ENCODE data around the gene GPS2.

GPS2 gene

DNA sequence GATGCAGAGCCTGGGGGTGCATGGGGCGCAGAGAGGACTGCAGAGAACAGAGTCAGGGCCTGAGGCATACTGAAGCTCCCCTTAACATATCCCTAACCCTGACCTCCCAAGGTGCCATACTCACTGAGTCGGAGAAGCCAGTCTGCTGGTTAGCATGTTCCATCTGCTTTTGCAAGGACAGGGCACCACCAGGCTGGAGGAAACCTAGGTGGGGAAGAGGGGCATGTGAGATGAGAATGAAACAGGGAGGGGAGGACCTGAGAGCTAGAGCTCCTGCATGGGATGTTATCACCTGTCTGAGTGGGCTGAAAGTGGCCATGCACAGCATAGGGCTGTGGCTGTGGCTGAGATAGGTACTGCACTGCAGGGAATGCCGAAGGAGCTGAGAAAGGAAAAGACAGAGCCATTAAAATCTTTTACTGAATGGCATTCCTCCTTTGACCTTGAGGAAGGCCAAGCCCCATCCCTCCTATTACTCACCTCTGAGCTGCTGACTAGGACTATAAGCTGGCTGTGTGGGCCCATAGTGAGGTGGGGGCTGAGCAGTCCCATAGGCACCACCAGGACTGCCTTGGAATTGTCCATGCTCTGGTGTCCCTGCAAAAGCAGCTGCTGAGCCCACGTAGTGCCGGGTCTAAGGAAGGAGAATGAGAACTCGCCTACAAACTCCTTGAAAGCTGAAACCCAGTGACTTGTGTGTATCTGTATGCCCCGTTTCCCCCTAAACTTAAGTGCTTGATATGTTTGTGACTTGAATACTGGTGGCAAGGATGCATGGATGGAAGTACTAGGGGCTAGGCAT, 1.9 kb downstream of the GPS2 start:
- 91% methylated on average over 5 of the region's 7 CpGs for WGBS

DNA sequence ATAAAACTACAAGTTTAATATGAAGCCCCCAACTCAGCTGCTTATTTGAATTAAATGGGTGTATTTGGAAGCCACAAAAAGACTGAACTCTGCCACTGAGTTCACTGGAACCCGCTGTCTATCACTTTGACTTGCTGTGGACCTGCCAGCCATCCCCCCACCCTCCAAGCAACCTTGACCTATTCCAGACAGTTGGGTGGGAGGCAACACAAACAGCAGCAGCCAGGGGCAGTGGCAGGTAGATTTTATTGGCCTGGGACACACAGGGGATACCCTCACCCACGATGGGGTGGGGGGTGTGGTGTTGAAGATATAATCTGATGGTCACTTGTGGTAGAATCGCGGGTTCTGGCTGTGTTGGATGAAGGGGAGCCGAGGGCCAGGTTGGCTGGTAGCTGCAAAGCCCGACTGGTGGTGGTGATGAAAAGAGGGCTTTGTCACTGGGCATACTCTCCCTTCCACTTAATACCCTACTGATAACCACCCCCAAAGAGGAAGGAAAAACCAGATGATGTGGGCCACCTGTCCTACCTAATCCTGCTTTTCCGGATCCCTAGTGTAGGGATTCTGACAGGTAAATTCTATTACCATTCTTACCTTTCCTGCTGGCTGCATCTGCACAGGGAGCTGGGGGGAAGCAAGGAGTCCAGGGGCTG, 2.6 kb downstream of the GPS2 start:
- no peak overlapping the region for H4K8ac ChIP-seq (ENCODE audit: low read length)
- no peak overlapping the region for H2BK5ac ChIP-seq (ENCODE audit: low read depth, low read length, poor library complexity, severe bottlenecking)
- peaks cover 58 to 63% of the 10 kb centered on the region in 2 experiments for H3K36me3 ChIP-seq (ENCODE audit: control insufficient read depth in 1 of 2, insufficient read depth in 2 of 2, low read depth in 1 of 2, low read length in 2 of 2)
- H3K9me3 ChIP-seq (ENCODE audit: control insufficient read depth, low read length), result no peaks in the 10 kb centered on the region
- H2AFZ ChIP-seq (ENCODE audit: low read depth, low read length), result no peak overlapping the region
- no peak overlapping the region for H3K23ac ChIP-seq (ENCODE audit: low read length in 2 of 2)
- H3K4me2 ChIP-seq (ENCODE audit: low read length, poor library complexity, severe bottlenecking), result no peak overlapping the region
- H2BK120ac ChIP-seq (ENCODE audit: low read depth, low read length), result no peak overlapping the region
- no peak overlapping the region for H3K27ac ChIP-seq (ENCODE audit: low read length, poor library complexity, severe bottlenecking)
- no peak overlapping the region for H4K91ac ChIP-seq (ENCODE audit: low read length)
- peak overlapping the region; percentile 91 for H3K9ac ChIP-seq (ENCODE audit: low read length)
- H2BK12ac ChIP-seq (ENCODE audit: low read length in 2 of 2), result no peak overlapping the region
- H3K4ac ChIP-seq (ENCODE audit: low read depth in 1 of 2, low read length in 2 of 2), result no peak overlapping the region
- H3K79me1 ChIP-seq (replicated peaks; ENCODE audit: low read length, poor library complexity, severe bottlenecking), result peaks cover 12% of the 10 kb centered on the region
- H3K14ac ChIP-seq (ENCODE audit: low read length in 2 of 2), result no peak overlapping the region
- H3K27me3 ChIP-seq (ENCODE audit: control insufficient read depth in 1 of 2, insufficient read depth in 1 of 2, low read length in 2 of 2), result no peaks in the 10 kb centered on the region
- H2BK15ac ChIP-seq (ENCODE audit: low read depth, poor library complexity, severe bottlenecking), result no peak overlapping the region
- no peak for DNase-seq
- H3K4me3 ChIP-seq (ENCODE audit: insufficient read depth in 1 of 2, low read depth in 1 of 2, low read length in 2 of 2), result no peak overlapping the region
- no peak overlapping the region for H3K18ac ChIP-seq (ENCODE audit: low read depth in 1 of 2, low read length in 2 of 2)
- no peak overlapping the region for H2AK5ac ChIP-seq (ENCODE audit: low read length, severe bottlenecking)
- H3K4me1 ChIP-seq (ENCODE audit: control insufficient read depth, insufficient read depth, low read depth, low read length), result peaks cover 22% of the 10 kb centered on the region
- WGBS, result 87% methylated on average over 2 of the region's 7 CpGs

More for the DNA sequence above, 1.9 kb downstream of the GPS2 start:
- H3K4me3 ChIP-seq (ENCODE audit: insufficient read depth in 1 of 2, low read depth in 1 of 2, low read length in 2 of 2), result peak overlapping the region in 1 of 2 experiments; percentile 95
- H3K9me3 ChIP-seq (ENCODE audit: control insufficient read depth, low read length), result no peaks in the 10 kb centered on the region
- no peak for DNase-seq
- H2BK12ac ChIP-seq (ENCODE audit: low read length in 2 of 2), result no peak overlapping the region
- H2BK15ac ChIP-seq (ENCODE audit: low read depth, poor library complexity, severe bottlenecking), result no peak overlapping the region
- no peak overlapping the region for H2AK5ac ChIP-seq (ENCODE audit: low read length, severe bottlenecking)
- peaks cover 22% of the 10 kb centered on the region for H3K4me1 ChIP-seq (ENCODE audit: control insufficient read depth, insufficient read depth, low read depth, low read length)
- no peak overlapping the region for H3K4ac ChIP-seq (ENCODE audit: low read depth in 1 of 2, low read length in 2 of 2)
- H2AFZ ChIP-seq (ENCODE audit: low read depth, low read length), result no peak overlapping the region
- H2BK5ac ChIP-seq (ENCODE audit: low read depth, low read length, poor library complexity, severe bottlenecking), result no peak overlapping the region
- no peak overlapping the region for H3K18ac ChIP-seq (ENCODE audit: low read depth in 1 of 2, low read length in 2 of 2)
- no peak overlapping the region for H2BK120ac ChIP-seq (ENCODE audit: low read depth, low read length)
- no peak overlapping the region for H3K27ac ChIP-seq (ENCODE audit: low read length, poor library complexity, severe bottlenecking)
- no peak overlapping the region for H3K4me2 ChIP-seq (ENCODE audit: low read length, poor library complexity, severe bottlenecking)
- H3K9ac ChIP-seq (ENCODE audit: low read length), result peak overlapping the region; percentile 91
- H4K8ac ChIP-seq (ENCODE audit: low read length), result no peak overlapping the region
- H4K91ac ChIP-seq (ENCODE audit: low read length), result no peak overlapping the region
- no peak overlapping the region for H3K14ac ChIP-seq (ENCODE audit: low read length in 2 of 2)
- no peak overlapping the region for H3K23ac ChIP-seq (ENCODE audit: low read length in 2 of 2)
- peaks cover 65 to 70% of the 10 kb centered on the region in 2 experiments for H3K36me3 ChIP-seq (ENCODE audit: control insufficient read depth in 1 of 2, insufficient read depth in 2 of 2, low read depth in 1 of 2, low read length in 2 of 2)
- no peaks in the 10 kb centered on the region for H3K27me3 ChIP-seq (ENCODE audit: control insufficient read depth in 1 of 2, insufficient read depth in 1 of 2, low read length in 2 of 2)
- peaks cover 12% of the 10 kb centered on the region for H3K79me1 ChIP-seq (replicated peaks; ENCODE audit: low read length, poor library complexity, severe bottlenecking)

DNA sequence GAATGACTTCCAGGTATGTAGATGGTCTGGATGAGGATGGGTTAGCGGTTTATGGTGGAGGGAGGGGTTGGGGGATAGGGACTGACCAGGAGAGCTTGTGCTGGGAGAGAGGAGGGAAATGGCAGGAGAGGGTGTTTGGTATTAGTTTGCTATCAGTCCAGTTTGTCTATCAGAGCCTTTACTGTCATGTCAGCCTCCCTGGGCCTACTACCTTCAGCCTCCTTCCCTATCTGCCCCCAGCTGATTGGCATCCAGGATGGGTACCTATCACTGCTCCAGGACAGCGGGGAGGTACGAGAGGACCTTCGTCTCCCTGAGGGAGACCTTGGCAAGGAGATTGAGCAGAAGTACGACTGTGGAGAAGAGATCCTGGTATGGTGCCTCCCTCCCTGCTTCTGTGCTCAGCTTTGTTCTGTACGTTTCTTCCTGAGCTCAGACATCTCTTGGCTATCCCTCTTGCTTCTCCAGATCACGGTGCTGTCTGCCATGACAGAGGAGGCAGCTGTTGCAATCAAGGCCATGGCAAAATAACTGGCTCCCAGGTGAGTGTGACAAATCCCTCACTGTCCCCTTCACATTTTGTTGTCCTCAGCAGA, 4.0 kb downstream of the GPS2 start:
- Histone ChIP-seq H2BK5ac (ENCODE audit: low read depth, low read length, poor library complexity, severe bottlenecking) (no peak overlapping the region), H3K79me1 (replicated peaks; ENCODE audit: low read length, poor library complexity, severe bottlenecking) (peaks cover 10% of the 10 kb centered on the region)
- WGBS, result 94% methylated on average over 7 of the region's 7 CpGs

DNA sequence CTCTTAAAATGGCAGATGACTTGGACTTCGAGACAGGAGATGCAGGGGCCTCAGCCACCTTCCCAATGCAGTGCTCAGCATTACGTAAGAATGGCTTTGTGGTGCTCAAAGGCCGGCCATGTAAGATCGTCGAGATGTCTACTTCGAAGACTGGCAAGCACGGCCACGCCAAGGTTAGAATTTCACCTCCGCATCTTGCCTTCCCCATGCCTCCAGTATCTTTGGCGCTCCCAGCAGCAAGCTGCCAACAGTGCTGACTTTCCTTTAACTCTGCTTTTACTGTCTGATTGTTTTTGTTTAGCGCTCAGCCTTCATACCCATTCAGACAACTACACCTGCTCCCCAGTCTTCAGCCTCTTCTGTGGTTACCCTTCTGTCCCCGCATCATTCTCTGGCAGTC, 5.5 kb downstream of the GPS2 start:
- H3K23ac ChIP-seq (ENCODE audit: low read length in 2 of 2), result peak overlapping the region in 1 of 2 experiments; percentile 28
- H2BK5ac ChIP-seq (ENCODE audit: low read depth, low read length, poor library complexity, severe bottlenecking), result no peak overlapping the region
- no peak overlapping the region for H3K18ac ChIP-seq (ENCODE audit: low read depth in 1 of 2, low read length in 2 of 2)
- no peak overlapping the region for H2BK15ac ChIP-seq (ENCODE audit: low read depth, poor library complexity, severe bottlenecking)
- no peak overlapping the region for H2BK120ac ChIP-seq (ENCODE audit: low read depth, low read length)
- no peaks in the 10 kb centered on the region for H3K27me3 ChIP-seq (ENCODE audit: control insufficient read depth in 1 of 2, insufficient read depth in 1 of 2, low read length in 2 of 2)
- peak overlapping the region in 1 of 2 experiments; percentile 86 for H3K4me3 ChIP-seq (ENCODE audit: insufficient read depth in 1 of 2, low read depth in 1 of 2, low read length in 2 of 2)
- no peak overlapping the region for H3K14ac ChIP-seq (ENCODE audit: low read length in 2 of 2)
- H4K8ac ChIP-seq (ENCODE audit: low read length), result no peak overlapping the region
- H3K4me1 ChIP-seq (ENCODE audit: control insufficient read depth, insufficient read depth, low read depth, low read length), result peaks cover 17% of the 10 kb centered on the region
- DNase-seq, result no peak
- H3K4ac ChIP-seq (ENCODE audit: low read depth in 1 of 2, low read length in 2 of 2), result no peak overlapping the region
- H2BK12ac ChIP-seq (ENCODE audit: low read length in 2 of 2), result no peak overlapping the region
- H3K27ac ChIP-seq (ENCODE audit: low read length, poor library complexity, severe bottlenecking), result no peak overlapping the region
- 97% methylated on average over 12 of the region's 12 CpGs for WGBS
- peak overlapping the region; percentile 97 for H3K4me2 ChIP-seq (ENCODE audit: low read length, poor library complexity, severe bottlenecking)
- peak overlapping the region; percentile 98 for H3K9ac ChIP-seq (ENCODE audit: low read length)
- no peak overlapping the region for H2AFZ ChIP-seq (ENCODE audit: low read depth, low read length)
- H2AK5ac ChIP-seq (ENCODE audit: low read length, severe bottlenecking), result no peak overlapping the region
- H3K79me1 ChIP-seq (replicated peaks; ENCODE audit: low read length, poor library complexity, severe bottlenecking), result peaks cover 4% of the 10 kb centered on the region
- H3K36me3 ChIP-seq (ENCODE audit: control insufficient read depth in 1 of 2, insufficient read depth in 2 of 2, low read depth in 1 of 2, low read length in 2 of 2), result peaks cover 40 to 46% of the 10 kb centered on the region in 2 experiments
- no peaks in the 10 kb centered on the region for H3K9me3 ChIP-seq (ENCODE audit: control insufficient read depth, low read length)
- no peak overlapping the region for H4K91ac ChIP-seq (ENCODE audit: low read length)

More for the DNA sequence above, 4.0 kb downstream of the GPS2 start:
- Histone ChIP-seq H3K4ac (ENCODE audit: low read depth in 1 of 2, low read length in 2 of 2) (no peak overlapping the region), H3K9ac (ENCODE audit: low read length) (peak overlapping the region; percentile 98), H2BK120ac (ENCODE audit: low read depth, low read length) (no peak overlapping the region), H2BK15ac (ENCODE audit: low read depth, poor library complexity, severe bottlenecking) (no peak overlapping the region), H3K27me3 (ENCODE audit: control insufficient read depth in 1 of 2, insufficient read depth in 1 of 2, low read length in 2 of 2) (no peaks in the 10 kb centered on the region), H2BK12ac (ENCODE audit: low read length in 2 of 2) (no peak overlapping the region), H3K18ac (ENCODE audit: low read depth in 1 of 2, low read length in 2 of 2) (no peak overlapping the region), H3K36me3 (ENCODE audit: control insufficient read depth in 1 of 2, insufficient read depth in 2 of 2, low read depth in 1 of 2, low read length in 2 of 2) (peaks cover 46 to 53% of the 10 kb centered on the region in 2 experiments), H3K4me2 (ENCODE audit: low read length, poor library complexity, severe bottlenecking) (no peak overlapping the region), H4K91ac (ENCODE audit: low read length) (no peak overlapping the region), H3K27ac (ENCODE audit: low read length, poor library complexity, severe bottlenecking) (no peak overlapping the region), H3K4me1 (ENCODE audit: control insufficient read depth, insufficient read depth, low read depth, low read length) (peaks cover 22% of the 10 kb centered on the region), H2AFZ (ENCODE audit: low read depth, low read length) (no peak overlapping the region), H3K23ac (ENCODE audit: low read length in 2 of 2) (no peak overlapping the region), H3K4me3 (ENCODE audit: insufficient read depth in 1 of 2, low read depth in 1 of 2, low read length in 2 of 2) (no peak overlapping the region), H4K8ac (ENCODE audit: low read length) (no peak overlapping the region), H3K9me3 (ENCODE audit: control insufficient read depth, low read length) (no peaks in the 10 kb centered on the region), H3K14ac (ENCODE audit: low read length in 2 of 2) (no peak overlapping the region), H2AK5ac (ENCODE audit: low read length, severe bottlenecking) (no peak overlapping the region)
- no peak for DNase-seq
